MM.1S (cell line): ENCODE measurements around the gene SPOCK1.

Experiments
- CTCF ChIP-seq: fragments of 300-600 bp; sonication (generic); IDR thresholded peaks from 2 replicates; pipeline ENCODE4 v1.5.1; 2016; ENCODE audit warnings: antibody characterized with exemption, low read length, mixed read lengths
- EZH2 ChIP-seq: fragments of 300-600 bp; sonication (generic); optimal IDR thresholded peaks from 2 replicates; pipeline ENCODE3; 2017; ENCODE audit warnings: low read depth, mild to moderate bottlenecking, antibody characterized with exemption, low read length, mixed read lengths
- EZH2phosphoT487 ChIP-seq: fragments of 300-600 bp; sonication (generic); IDR thresholded peaks from 2 replicates; pipeline ENCODE4 v1.6.1; 2018; ENCODE audit warnings: antibody characterized with exemption, low read length

GRCh38 chr5:137220523-137220927 lies 278.6 kb downstream of the SPOCK1 start:
- peak; percentile 52 for TF ChIP-seq CTCF
- TF ChIP-seq EZH2 = no peak
- no peak for TF ChIP-seq EZH2phosphoT487
